Mesenchymal stem cell (in vitro differentiated cells and primary cell): Measurements from ENCODE around the gene LMBR1.

Experiments
- DNase-seq: peaks from one replicate; pipeline ENCODE4 v3.0.0-alpha.2; 2013
- H2AFZ ChIP-seq: one replicate; pipeline ENCODE4 v1.6.1; 2013; ENCODE audit warnings: low read depth, mild to moderate bottlenecking, control low read depth, inconsistent platforms, low read length, moderate library complexity
- H2AK5ac ChIP-seq: 2 replicates; pipeline ENCODE4 v1.6.1; 2013; ENCODE audit warnings: low read length, moderate library complexity, mild to moderate bottlenecking, inconsistent platforms; ENCODE audit not compliant: severe bottlenecking
- H2BK120ac ChIP-seq: one replicate; pipeline ENCODE4 v1.6.1; 2013; ENCODE audit warnings: low read depth, mild to moderate bottlenecking, inconsistent platforms, low read length, moderate library complexity
- H2BK12ac ChIP-seq, 2 experiments: one replicate each; pipeline ENCODE4 v1.6.1; 2013; ENCODE audit warnings: inconsistent platforms in 2 of 2, low read length in 2 of 2, mild to moderate bottlenecking in 2 of 2, moderate library complexity in 2 of 2, control low read depth in 1 of 2
- H2BK15ac ChIP-seq: one replicate; pipeline ENCODE4 v1.6.1; 2013; ENCODE audit warnings: mild to moderate bottlenecking, low read depth, inconsistent platforms; ENCODE audit not compliant: poor library complexity, severe bottlenecking
- H2BK5ac ChIP-seq: 2 replicates; pipeline ENCODE4 v1.6.1; 2013; ENCODE audit warnings: low read depth, mild to moderate bottlenecking, low read length, control low read depth, inconsistent platforms; ENCODE audit not compliant: poor library complexity, severe bottlenecking
- H3K14ac ChIP-seq, 2 experiments: one replicate each; pipeline ENCODE4 v1.6.1; 2013; ENCODE audit warnings: inconsistent platforms in 2 of 2, low read length in 2 of 2, control low read depth in 1 of 2, mild to moderate bottlenecking in 1 of 2, moderate library complexity in 1 of 2
- H3K18ac ChIP-seq, 2 experiments: one replicate each; pipeline ENCODE4 v1.6.1; 2013; ENCODE audit warnings: inconsistent platforms in 2 of 2, low read length in 2 of 2, control low read depth in 1 of 2, low read depth in 1 of 2, mild to moderate bottlenecking in 1 of 2
- H3K23ac ChIP-seq, 2 experiments: one replicate each; pipeline ENCODE4 v1.6.1; 2013; ENCODE audit warnings: inconsistent platforms in 2 of 2, low read length in 2 of 2, mild to moderate bottlenecking in 2 of 2, moderate library complexity in 2 of 2, control low read depth in 1 of 2
- H3K27ac ChIP-seq: 2 replicates; pipeline ENCODE4 v1.5.1; 2013; ENCODE audit warnings: mild to moderate bottlenecking, moderate library complexity, low read length, control low read depth, inconsistent platforms; ENCODE audit not compliant: poor library complexity, severe bottlenecking
- H3K27me3 ChIP-seq, 2 experiments: 2 replicates each; pipeline versions ENCODE4 v1.6.1 to v1.7.0; 2013; ENCODE audit warnings: low read length in 2 of 2, mild to moderate bottlenecking in 2 of 2, moderate library complexity in 2 of 2, control low read depth in 1 of 2, inconsistent platforms in 1 of 2; ENCODE audit not compliant: control insufficient read depth in 1 of 2, insufficient read depth in 1 of 2
- H3K36me3 ChIP-seq, 2 experiments: 2 replicates each; pipeline versions ENCODE4 v1.6.1 to v1.7.0; 2013; ENCODE audit warnings: low read length in 2 of 2, control low read depth in 1 of 2, inconsistent platforms in 1 of 2, low read depth in 1 of 2, mild to moderate bottlenecking in 1 of 2; ENCODE audit not compliant: insufficient read depth in 2 of 2, control insufficient read depth in 1 of 2
- H3K4ac ChIP-seq, 2 experiments: one replicate each; pipeline ENCODE4 v1.6.1; 2013; ENCODE audit warnings: inconsistent platforms in 2 of 2, low read length in 2 of 2, mild to moderate bottlenecking in 2 of 2, moderate library complexity in 2 of 2, control low read depth in 1 of 2, low read depth in 1 of 2
- H3K4me1 ChIP-seq: 2 replicates; pipeline ENCODE4 v1.6.1; 2013; ENCODE audit warnings: low read depth, low read length, control low read depth; ENCODE audit not compliant: control insufficient read depth, insufficient read depth
- H3K4me2 ChIP-seq: 2 replicates; pipeline ENCODE4 v1.6.1; 2013; ENCODE audit warnings: low read length, mild to moderate bottlenecking, inconsistent platforms; ENCODE audit not compliant: poor library complexity, severe bottlenecking
- H3K4me3 ChIP-seq, 2 experiments: 2 replicates each; pipeline versions ENCODE4 v1.5.1 to v1.7.0; 2013; ENCODE audit warnings: low read length in 2 of 2, mild to moderate bottlenecking in 2 of 2, control low read depth in 1 of 2, low read depth in 1 of 2; ENCODE audit not compliant: insufficient read depth in 1 of 2
- H3K79me1 ChIP-seq: replicated peaks from 2 replicates; pipeline ENCODE4 v1.6.1; 2013; ENCODE audit warnings: mild to moderate bottlenecking, control low read depth, low read length, inconsistent platforms; ENCODE audit not compliant: poor library complexity, severe bottlenecking
- H3K9ac ChIP-seq: 2 replicates; pipeline ENCODE4 v1.7.0; 2013; ENCODE audit warnings: mild to moderate bottlenecking, low read length, moderate library complexity
- H3K9me3 ChIP-seq: 2 replicates; pipeline ENCODE4 v1.7.0; 2013; ENCODE audit warnings: mild to moderate bottlenecking, low read length; ENCODE audit not compliant: control insufficient read depth
- H4K8ac ChIP-seq: one replicate; pipeline ENCODE4 v1.6.1; 2013; ENCODE audit warnings: inconsistent platforms, mild to moderate bottlenecking, low read length, moderate library complexity
- H4K91ac ChIP-seq: one replicate; pipeline ENCODE4 v1.6.1; 2013; ENCODE audit warnings: mild to moderate bottlenecking, low read length, inconsistent platforms
- WGBS: methylation state at CpG from one replicate; pipeline ENCODE4 v1.1.7; 2013; ENCODE audit warnings: mixed read lengths; 5-methylcytosine and 5-hydroxymethylcytosine counted together

Gene LMBR1

DNA sequence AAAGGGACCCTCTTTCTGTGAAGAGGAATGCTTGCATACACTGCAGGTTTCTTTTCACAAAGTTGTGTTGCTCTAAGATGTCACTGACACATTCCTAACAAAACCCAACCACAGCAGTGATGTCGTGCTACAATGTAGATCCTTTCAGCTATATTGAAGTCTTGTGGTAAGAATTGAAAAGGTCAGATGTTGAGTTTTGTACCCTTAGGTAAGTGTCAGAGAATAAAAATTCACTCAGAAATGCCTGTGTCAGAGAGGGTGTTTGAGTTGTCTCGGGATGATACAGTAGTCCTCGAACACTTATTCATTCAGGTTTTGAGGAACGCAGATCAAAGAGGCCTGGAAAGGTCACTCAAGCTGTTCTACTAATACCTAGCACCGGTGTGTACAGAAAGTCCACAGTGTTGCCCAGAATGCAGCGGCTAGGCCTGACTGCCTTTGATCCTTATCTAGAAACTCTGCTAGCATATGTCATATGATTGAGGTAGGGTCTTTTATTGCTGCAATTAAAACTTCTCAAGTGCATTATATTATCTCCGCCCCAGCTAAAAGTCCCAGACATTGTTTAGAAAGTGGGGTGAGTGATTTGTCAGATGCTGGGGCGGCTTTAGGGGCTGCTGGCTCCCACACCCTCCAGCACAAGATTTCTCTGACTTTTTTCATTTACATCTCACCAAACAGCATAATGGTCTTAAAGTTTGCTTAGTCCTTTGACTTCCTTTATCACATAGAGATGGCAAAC lies 226.4 kb downstream of the LMBR1 start:
- no peak overlapping the region for H3K9ac ChIP-seq
- H2AFZ ChIP-seq = no peak overlapping the region
- H3K23ac ChIP-seq = no peak overlapping the region
- H2BK5ac ChIP-seq = no peak overlapping the region
- no peak overlapping the region for H4K8ac ChIP-seq
- H3K4ac ChIP-seq = no peak overlapping the region
- no peak for DNase-seq
- no peak overlapping the region for H2BK15ac ChIP-seq
- no peak overlapping the region for H4K91ac ChIP-seq
- H3K27me3 ChIP-seq = no peaks in the 10 kb centered on the region
- no peak overlapping the region for H3K4me2 ChIP-seq
- H2AK5ac ChIP-seq = no peak overlapping the region
- WGBS = 84% methylated on average over 5 of the region's 8 CpGs
- H3K4me3 ChIP-seq = no peak overlapping the region
- no peak overlapping the region for H3K27ac ChIP-seq
- no peak overlapping the region for H3K18ac ChIP-seq
- H3K9me3 ChIP-seq = no peaks in the 10 kb centered on the region
- no peak overlapping the region for H2BK120ac ChIP-seq
- no peak overlapping the region for H3K14ac ChIP-seq
- no peaks in the 10 kb centered on the region for H3K79me1 ChIP-seq
- H3K36me3 ChIP-seq = peaks cover 5 to 9% of the 10 kb centered on the region in 2 experiments
- H2BK12ac ChIP-seq = no peak overlapping the region
- peaks cover 4% of the 10 kb centered on the region for H3K4me1 ChIP-seq

DNA sequence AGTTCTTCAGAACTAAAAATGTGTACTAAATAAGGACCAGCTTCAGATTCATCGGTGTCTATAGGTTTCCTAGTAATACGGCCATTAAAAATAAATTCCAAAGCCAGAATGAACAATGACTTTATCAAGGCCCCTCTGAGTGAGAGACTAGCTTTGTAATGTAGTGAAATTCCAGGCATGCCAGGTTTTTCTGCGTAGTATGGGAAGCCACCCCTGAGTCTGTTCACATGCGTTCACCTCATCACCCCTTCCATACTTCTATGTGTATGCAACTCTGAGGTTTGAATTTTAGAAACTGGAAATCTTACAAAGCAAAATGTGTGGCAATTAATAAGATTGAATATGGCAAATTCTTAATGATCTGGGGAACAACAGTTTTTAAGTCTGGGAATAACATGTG lies 227.9 kb downstream of the LMBR1 start:
- no peak overlapping the region for H3K18ac ChIP-seq
- no peaks in the 10 kb centered on the region for H3K27me3 ChIP-seq
- peaks cover 4% of the 10 kb centered on the region for H3K4me1 ChIP-seq
- no peak overlapping the region for H3K23ac ChIP-seq
- no peak overlapping the region for H3K9ac ChIP-seq
- H2AK5ac ChIP-seq = no peak overlapping the region
- H3K79me1 ChIP-seq = no peaks in the 10 kb centered on the region
- no peak overlapping the region for H2BK5ac ChIP-seq
- H3K4ac ChIP-seq = no peak overlapping the region
- whole genome bisulfite sequencing = 100% methylated on average over 2 of the region's 4 CpGs
- H3K27ac ChIP-seq = no peak overlapping the region
- no peak overlapping the region for H4K8ac ChIP-seq
- no peak overlapping the region for H3K14ac ChIP-seq
- H3K4me3 ChIP-seq = no peak overlapping the region
- peaks cover 4 to 5% of the 10 kb centered on the region in 2 experiments for H3K36me3 ChIP-seq
- no peak overlapping the region for H3K4me2 ChIP-seq
- no peak overlapping the region for H4K91ac ChIP-seq
- no peaks in the 10 kb centered on the region for H3K9me3 ChIP-seq
- H2BK12ac ChIP-seq = no peak overlapping the region
- H2BK120ac ChIP-seq = no peak overlapping the region
- H2AFZ ChIP-seq = no peak overlapping the region
- H2BK15ac ChIP-seq = no peak overlapping the region
- DNase-seq = no peak

DNA sequence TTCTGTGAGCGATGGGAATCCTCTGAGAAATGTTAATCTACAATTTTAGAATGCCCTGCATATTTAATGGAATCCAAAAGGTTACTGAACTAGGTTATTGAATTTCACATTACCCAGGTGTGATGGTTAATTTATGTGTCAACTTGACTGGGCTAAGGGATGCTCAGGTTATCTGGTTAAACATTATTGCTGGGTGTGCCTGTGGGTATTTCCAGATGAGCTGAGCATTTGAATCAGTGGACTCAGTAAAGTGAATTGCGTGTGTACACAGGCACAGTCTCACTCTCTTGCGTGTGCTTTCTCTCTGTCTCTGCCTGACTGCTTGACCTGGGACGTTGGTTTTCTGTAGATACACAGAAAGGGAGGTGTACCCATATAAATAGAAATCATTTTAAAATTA lies 230.7 kb downstream of the LMBR1 start:
- no peaks in the 10 kb centered on the region for H3K79me1 ChIP-seq
- no peak overlapping the region for H2BK120ac ChIP-seq
- no peak overlapping the region for H3K23ac ChIP-seq
- H3K4me1 ChIP-seq = peaks cover 1% of the 10 kb centered on the region
- H3K27me3 ChIP-seq = no peaks in the 10 kb centered on the region
- no peak overlapping the region for H2AK5ac ChIP-seq
- 89% methylated on average over 1 of the region's 4 CpGs for WGBS
- no peak overlapping the region for H3K14ac ChIP-seq
- H4K91ac ChIP-seq = no peak overlapping the region
- no peak overlapping the region for H3K4ac ChIP-seq
- H2BK12ac ChIP-seq = no peak overlapping the region
- no peak overlapping the region for H3K27ac ChIP-seq
- H3K9ac ChIP-seq = no peak overlapping the region
- no peak overlapping the region for H2BK5ac ChIP-seq
- no peak overlapping the region for H2BK15ac ChIP-seq
- H3K18ac ChIP-seq = no peak overlapping the region
- no peak overlapping the region for H3K4me3 ChIP-seq
- no peak overlapping the region for H4K8ac ChIP-seq
- no peaks in the 10 kb centered on the region for H3K36me3 ChIP-seq
- H2AFZ ChIP-seq = no peak overlapping the region
- no peak for DNase-seq
- no peak overlapping the region for H3K4me2 ChIP-seq
- no peaks in the 10 kb centered on the region for H3K9me3 ChIP-seq

DNA sequence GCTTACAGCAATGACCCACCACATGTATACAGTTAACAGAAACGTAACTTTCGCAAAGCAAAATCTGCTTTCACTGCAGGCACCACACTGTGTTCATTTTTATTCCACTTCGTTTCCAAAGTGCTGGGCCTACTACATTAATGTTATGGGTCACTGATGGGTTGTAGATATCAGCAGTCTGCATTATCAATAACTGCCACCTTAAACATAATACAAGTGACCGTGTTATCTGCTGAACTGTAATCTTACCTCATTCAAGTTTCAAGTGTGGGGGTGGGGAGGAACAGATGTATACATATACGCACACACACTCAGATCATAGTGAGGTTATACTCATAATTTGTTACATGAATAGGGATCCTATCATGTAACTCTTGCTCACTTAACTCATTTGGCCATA lies 231.3 kb downstream of the LMBR1 start:
- no peaks in the 10 kb centered on the region for H3K36me3 ChIP-seq
- H3K14ac ChIP-seq = no peak overlapping the region
- no peak overlapping the region for H2BK15ac ChIP-seq
- no peak overlapping the region for H4K91ac ChIP-seq
- H3K9ac ChIP-seq = no peak overlapping the region
- no peak overlapping the region for H3K18ac ChIP-seq
- H3K9me3 ChIP-seq = no peaks in the 10 kb centered on the region
- no peak overlapping the region for H2AK5ac ChIP-seq
- H3K4ac ChIP-seq = no peak overlapping the region
- no peak for DNase-seq
- H2BK5ac ChIP-seq = no peak overlapping the region
- no peak overlapping the region for H2AFZ ChIP-seq
- H4K8ac ChIP-seq = no peak overlapping the region
- no peaks in the 10 kb centered on the region for H3K27me3 ChIP-seq
- WGBS = 100% methylated on average over 1 of the region's 5 CpGs
- H3K4me3 ChIP-seq = no peak overlapping the region
- peaks cover 1% of the 10 kb centered on the region for H3K4me1 ChIP-seq
- H3K79me1 ChIP-seq = no peaks in the 10 kb centered on the region
- H2BK12ac ChIP-seq = no peak overlapping the region
- no peak overlapping the region for H3K27ac ChIP-seq
- H3K23ac ChIP-seq = no peak overlapping the region
- no peak overlapping the region for H3K4me2 ChIP-seq
- H2BK120ac ChIP-seq = no peak overlapping the region
